Panc1 (cell line): ENCODE results near the gene AP4E1. TPM values are rescaled to one million over a fixed set of nuclear protein-coding genes. Genes with fewer than 3 reads are reported as not detected.

Source experiments
- ATAC-seq: fragments of 200-7000 bp; cut with Tn5 transposase; 2 replicates; pipeline ENCODE4 v1.9.1; 2020; ENCODE audit warnings: mild to moderate bottlenecking, moderate library complexity
- BruUV-seq: library from RNA; stranded (reverse); fragments of 400-500 nt; replicated peaks from 2 replicates; lab custom pipeline; 2021; lab: Mats Ljungman, UMichigan
- CTCF ChIA-PET: fragments of 300-600 bp; sonication (Branson Sonifier 250); formaldehyde crosslinking; loops from one replicate; lab custom pipeline; 2022; ENCODE audit warnings: antibody characterized with exemption; lab: Charles Lee
- POLR2A ChIA-PET: fragments of 300-600 bp; sonication (Branson Sonifier 250); formaldehyde crosslinking; loops from one replicate; lab custom pipeline; 2022; ENCODE audit warnings: antibody characterized with exemption; lab: Charles Lee
- DNase-seq: peaks from one replicate; pipeline ENCODE4 v3.0.0-alpha.2; 2010; ENCODE audit warnings: low read depth, low spot score
- H3K27ac ChIP-seq: 2 replicates; pipeline ENCODE4 v1.5.1; 2011; ENCODE audit warnings: mild to moderate bottlenecking, low read length, inconsistent platforms
- H3K27me3 ChIP-seq: fragments of 200-500 bp; sonication (Bioruptor generic); 2 replicates; pipeline ENCODE4 v1.6.0; 2014; ENCODE audit warnings: low read length, inconsistent platforms; ENCODE audit not compliant: control insufficient read depth, insufficient read depth
- H3K36me3 ChIP-seq: fragments of 200-500 bp; sonication (Bioruptor generic); 2 replicates; pipeline ENCODE4 v1.5.1; 2014; ENCODE audit warnings: inconsistent platforms, mild to moderate bottlenecking, low read length, moderate library complexity; ENCODE audit not compliant: control insufficient read depth, insufficient read depth
- H3K4me1 ChIP-seq: 2 replicates; pipeline ENCODE4 v1.5.1; 2011; ENCODE audit warnings: inconsistent platforms, mild to moderate bottlenecking, low read length, moderate library complexity; ENCODE audit not compliant: control insufficient read depth, insufficient read depth
- H3K4me3 ChIP-seq, 2 experiments: 2 replicates each; pipeline ENCODE4 v1.5.1; 2011 to 2012; ENCODE audit warnings: low read depth in 2 of 2, low read length in 2 of 2, mild to moderate bottlenecking in 2 of 2, inconsistent platforms in 1 of 2, moderate library complexity in 1 of 2
- H3K9me3 ChIP-seq: fragments of 200-500 bp; sonication (Bioruptor generic); 2 replicates; pipeline ENCODE4 v1.5.1; 2014; ENCODE audit warnings: low read depth, mild to moderate bottlenecking, inconsistent platforms, low read length, moderate library complexity; ENCODE audit not compliant: control insufficient read depth, insufficient read depth
- POLR2AphosphoS5 ChIP-seq: IDR thresholded peaks from 2 replicates; pipeline ENCODE4 v1.6.1; 2012; ENCODE audit warnings: mild to moderate bottlenecking, low read depth, low read length, moderate library complexity
- SIN3A ChIP-seq: IDR thresholded peaks from 2 replicates; pipeline ENCODE4 v1.6.1; 2012; ENCODE audit warnings: low read depth, mild to moderate bottlenecking, low read length, moderate library complexity, borderline replicate concordance; ENCODE audit not compliant: insufficient read depth
- TCF7L2 ChIP-seq: IDR thresholded peaks from 2 replicates; pipeline ENCODE4 v1.6.1; 2011; ENCODE audit warnings: mild to moderate bottlenecking, low read depth, low read length, inconsistent platforms
- in situ Hi-C: cut with HindIII; loops from 2 replicates; pipeline ENCODE4 v1.10.0; 2016; ENCODE audit warnings: low sequenced_read_pairs, low pct_unique_long_range_greater_than_20kb
- intact Hi-C: fragments of 100-400 bp; cut with micrococcal nuclease; formaldehyde crosslinking; loops from one replicate; pipeline ENCODE4 v1.10.0; 2022; ENCODE audit not compliant: unreplicated experiment
- total RNA-seq: library from RNA; stranded (reverse); gene quantifications from one replicate; pipeline ENCODE4 v1.2.1, GENCODE V29; 2021; ENCODE audit not compliant: unreplicated experiment
- TF ChIP-seq, protein P1 (sequence below): fragments of 450-650 bp; IDR thresholded peaks from 2 replicates; pipeline ENCODE4 v1.5.1; 2017; ENCODE audit warnings: mild to moderate bottlenecking
- TF ChIP-seq, protein P2 (sequence below), 2 experiments: IDR thresholded peaks; 2 replicates each; pipeline ENCODE4 v1.6.1; 2011 to 2012; ENCODE audit warnings: low read depth in 2 of 2, control low read depth in 1 of 2, low read length in 1 of 2, mild to moderate bottlenecking in 1 of 2, moderate library complexity in 1 of 2; ENCODE audit not compliant: insufficient read depth in 1 of 2

AP4E1 gene
- total RNA-seq, 1 experiment from 2014 or later = 13.6 TPM

DNA sequence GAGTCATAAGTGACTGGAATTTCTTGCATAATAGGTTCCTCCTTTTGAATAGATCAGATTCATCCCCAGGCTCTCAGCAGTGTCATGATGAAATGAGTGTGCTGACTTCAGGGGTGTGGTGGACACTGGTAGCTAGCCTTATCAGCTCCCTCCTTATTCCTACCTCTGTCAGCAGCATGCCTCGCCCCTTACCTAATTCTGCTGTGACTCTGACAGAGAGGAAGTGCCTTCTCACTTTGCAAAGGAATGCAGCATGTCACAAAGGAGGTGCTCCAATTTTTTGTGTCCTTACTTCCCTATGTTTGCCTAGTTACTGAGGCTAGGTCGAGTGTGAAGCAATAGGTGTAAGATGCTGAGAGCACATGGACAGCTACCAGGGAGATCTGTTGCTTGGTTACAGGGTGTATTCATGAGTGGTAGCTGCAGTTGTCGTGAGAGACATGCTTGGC lies 95.6 kb downstream of the AP4E1 start:
- no peak for DNase-seq
- intact Hi-C loops (no loop called here), in situ Hi-C loops (no loop called here)
- Histone ChIP-seq H3K4me3 (no peak overlapping the region), H3K27ac (no peak overlapping the region), H3K36me3 (no peaks in the 10 kb centered on the region), H3K27me3 (no peaks in the 10 kb centered on the region), H3K9me3 (no peaks in the 10 kb centered on the region), H3K4me1 (no peaks in the 10 kb centered on the region)
- ATAC-seq = no peak
- ChIA-PET POLR2A (no interaction called here), CTCF (no interaction called here)
- no peak for TF ChIP-seq POLR2AphosphoS5
- TF ChIP-seq, protein P1, sequence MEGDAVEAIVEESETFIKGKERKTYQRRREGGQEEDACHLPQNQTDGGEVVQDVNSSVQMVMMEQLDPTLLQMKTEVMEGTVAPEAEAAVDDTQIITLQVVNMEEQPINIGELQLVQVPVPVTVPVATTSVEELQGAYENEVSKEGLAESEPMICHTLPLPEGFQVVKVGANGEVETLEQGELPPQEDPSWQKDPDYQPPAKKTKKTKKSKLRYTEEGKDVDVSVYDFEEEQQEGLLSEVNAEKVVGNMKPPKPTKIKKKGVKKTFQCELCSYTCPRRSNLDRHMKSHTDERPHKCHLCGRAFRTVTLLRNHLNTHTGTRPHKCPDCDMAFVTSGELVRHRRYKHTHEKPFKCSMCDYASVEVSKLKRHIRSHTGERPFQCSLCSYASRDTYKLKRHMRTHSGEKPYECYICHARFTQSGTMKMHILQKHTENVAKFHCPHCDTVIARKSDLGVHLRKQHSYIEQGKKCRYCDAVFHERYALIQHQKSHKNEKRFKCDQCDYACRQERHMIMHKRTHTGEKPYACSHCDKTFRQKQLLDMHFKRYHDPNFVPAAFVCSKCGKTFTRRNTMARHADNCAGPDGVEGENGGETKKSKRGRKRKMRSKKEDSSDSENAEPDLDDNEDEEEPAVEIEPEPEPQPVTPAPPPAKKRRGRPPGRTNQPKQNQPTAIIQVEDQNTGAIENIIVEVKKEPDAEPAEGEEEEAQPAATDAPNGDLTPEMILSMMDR = no peak
- TF ChIP-seq, protein P2, sequence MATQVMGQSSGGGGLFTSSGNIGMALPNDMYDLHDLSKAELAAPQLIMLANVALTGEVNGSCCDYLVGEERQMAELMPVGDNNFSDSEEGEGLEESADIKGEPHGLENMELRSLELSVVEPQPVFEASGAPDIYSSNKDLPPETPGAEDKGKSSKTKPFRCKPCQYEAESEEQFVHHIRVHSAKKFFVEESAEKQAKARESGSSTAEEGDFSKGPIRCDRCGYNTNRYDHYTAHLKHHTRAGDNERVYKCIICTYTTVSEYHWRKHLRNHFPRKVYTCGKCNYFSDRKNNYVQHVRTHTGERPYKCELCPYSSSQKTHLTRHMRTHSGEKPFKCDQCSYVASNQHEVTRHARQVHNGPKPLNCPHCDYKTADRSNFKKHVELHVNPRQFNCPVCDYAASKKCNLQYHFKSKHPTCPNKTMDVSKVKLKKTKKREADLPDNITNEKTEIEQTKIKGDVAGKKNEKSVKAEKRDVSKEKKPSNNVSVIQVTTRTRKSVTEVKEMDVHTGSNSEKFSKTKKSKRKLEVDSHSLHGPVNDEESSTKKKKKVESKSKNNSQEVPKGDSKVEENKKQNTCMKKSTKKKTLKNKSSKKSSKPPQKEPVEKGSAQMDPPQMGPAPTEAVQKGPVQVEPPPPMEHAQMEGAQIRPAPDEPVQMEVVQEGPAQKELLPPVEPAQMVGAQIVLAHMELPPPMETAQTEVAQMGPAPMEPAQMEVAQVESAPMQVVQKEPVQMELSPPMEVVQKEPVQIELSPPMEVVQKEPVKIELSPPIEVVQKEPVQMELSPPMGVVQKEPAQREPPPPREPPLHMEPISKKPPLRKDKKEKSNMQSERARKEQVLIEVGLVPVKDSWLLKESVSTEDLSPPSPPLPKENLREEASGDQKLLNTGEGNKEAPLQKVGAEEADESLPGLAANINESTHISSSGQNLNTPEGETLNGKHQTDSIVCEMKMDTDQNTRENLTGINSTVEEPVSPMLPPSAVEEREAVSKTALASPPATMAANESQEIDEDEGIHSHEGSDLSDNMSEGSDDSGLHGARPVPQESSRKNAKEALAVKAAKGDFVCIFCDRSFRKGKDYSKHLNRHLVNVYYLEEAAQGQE (IDR thresholded peaks at IDR 0.05; ENCODE audit: insufficient read depth in 1 of 2, low read depth in 2 of 2, low read length in 1 of 2) = no peak
- TF ChIP-seq SIN3A = no peak
- no peak for TF ChIP-seq TCF7L2
- no TSS peak for BruUV-seq

DNA sequence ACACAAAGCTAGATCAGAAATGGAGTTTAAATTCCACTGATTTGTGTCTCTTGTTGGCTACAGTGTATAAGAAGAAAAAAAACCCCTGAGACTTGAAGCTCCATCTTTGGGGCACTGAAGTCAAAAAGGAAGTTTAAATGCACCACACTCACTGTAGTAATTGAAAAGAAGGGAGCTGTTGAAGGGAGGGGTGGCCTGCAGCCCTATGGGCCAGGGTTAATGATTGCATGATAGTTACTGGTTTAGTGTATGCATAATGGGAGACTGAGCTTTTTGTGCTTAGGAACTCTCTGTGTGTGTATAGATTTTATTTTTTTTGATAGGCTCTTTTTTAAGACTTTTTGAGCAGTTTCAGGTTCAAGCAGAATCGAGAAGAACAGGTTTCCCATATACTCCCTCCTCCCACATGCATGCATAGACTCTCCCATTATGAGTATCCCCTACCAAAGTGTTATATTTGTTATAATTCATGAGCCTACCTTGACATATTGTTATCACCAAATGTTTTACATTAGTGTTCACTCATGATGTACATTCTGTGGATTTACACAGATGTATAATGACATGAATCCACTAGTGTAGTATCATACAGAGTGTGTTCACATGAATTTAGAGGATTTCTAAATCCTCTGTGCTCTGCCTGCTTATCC lies 98.0 kb downstream of the AP4E1 start:
- ATAC-seq (no peak), DNase-seq (no peak)
- ChIA-PET POLR2A (no interaction called here), CTCF (no interaction called here)
- Histone ChIP-seq H3K27me3 (no peaks in the 10 kb centered on the region), H3K27ac (no peak overlapping the region), H3K4me3 (no peak overlapping the region), H3K4me1 (no peaks in the 10 kb centered on the region), H3K36me3 (no peaks in the 10 kb centered on the region), H3K9me3 (no peaks in the 10 kb centered on the region)
- intact Hi-C loops = no loop called here
- BruUV-seq = no TSS peak
- in situ Hi-C loops = no loop called here
- TF ChIP-seq, protein P1 = no peak
- TF ChIP-seq, protein P2 (IDR thresholded peaks at IDR 0.05; ENCODE audit: insufficient read depth in 1 of 2, low read depth in 2 of 2, low read length in 1 of 2) = no peak
- TF ChIP-seq TCF7L2 (no peak), SIN3A (no peak), POLR2AphosphoS5 (no peak)
